ENCODE results near the gene GCLC.

Gene GCLC

GRCh38 chr6:53465732-53466131 is 79.2 kb downstream of the GCLC start:
- WGBS: 86% methylated on average over 5 of the region's 5 CpGs
- Histone ChIP-seq H3K4me3 (ENCODE audit: insufficient read depth in 1 of 2, low read depth in 1 of 2, low read length in 2 of 2) (no peak overlapping the region), H3K79me1 (replicated peaks; ENCODE audit: low read length, poor library complexity, severe bottlenecking) (no peaks in the 10 kb centered on the region), H3K4ac (ENCODE audit: low read depth in 1 of 2, low read length in 2 of 2) (no peak overlapping the region), H2BK120ac (ENCODE audit: low read depth, low read length) (no peak overlapping the region), H3K27ac (ENCODE audit: low read length, poor library complexity, severe bottlenecking) (no peak overlapping the region), H2BK12ac (ENCODE audit: low read length in 2 of 2) (no peak overlapping the region), H3K9ac (ENCODE audit: low read length) (no peak overlapping the region), H3K23ac (ENCODE audit: low read length in 2 of 2) (no peak overlapping the region), H2AFZ (ENCODE audit: low read depth, low read length) (no peak overlapping the region), H4K8ac (ENCODE audit: low read length) (no peak overlapping the region), H3K4me1 (ENCODE audit: control insufficient read depth, insufficient read depth, low read depth, low read length) (peaks cover 1% of the 10 kb centered on the region), H2BK15ac (ENCODE audit: low read depth, poor library complexity, severe bottlenecking) (no peak overlapping the region), H3K4me2 (ENCODE audit: low read length, poor library complexity, severe bottlenecking) (no peak overlapping the region), H3K27me3 (ENCODE audit: control insufficient read depth in 1 of 2, insufficient read depth in 1 of 2, low read length in 2 of 2) (no peaks in the 10 kb centered on the region), H3K18ac (ENCODE audit: low read depth in 1 of 2, low read length in 2 of 2) (no peak overlapping the region), H2BK5ac (ENCODE audit: low read depth, low read length, poor library complexity, severe bottlenecking) (no peak overlapping the region), H3K36me3 (ENCODE audit: control insufficient read depth in 1 of 2, insufficient read depth in 2 of 2, low read depth in 1 of 2, low read length in 2 of 2) (no peaks in the 10 kb centered on the region), H3K9me3 (ENCODE audit: control insufficient read depth, low read length) (no peaks in the 10 kb centered on the region), H4K91ac (ENCODE audit: low read length) (no peak overlapping the region), H2AK5ac (ENCODE audit: low read length, severe bottlenecking) (no peak overlapping the region), H3K14ac (ENCODE audit: low read length in 2 of 2) (no peak overlapping the region)
- DNase-seq: peak; percentile 42

- Histone ChIP-seq H2BK15ac (ENCODE audit: low read depth, poor library complexity, severe bottlenecking) (no peak overlapping the region), H3K4me3 (ENCODE audit: insufficient read depth in 1 of 2, low read depth in 1 of 2, low read length in 2 of 2) (no peak overlapping the region), H4K8ac (ENCODE audit: low read length) (no peak overlapping the region), H2AFZ (ENCODE audit: low read depth, low read length) (no peak overlapping the region), H2BK120ac (ENCODE audit: low read depth, low read length) (no peak overlapping the region), H2BK5ac (ENCODE audit: low read depth, low read length, poor library complexity, severe bottlenecking) (no peak overlapping the region), H2AK5ac (ENCODE audit: low read length, severe bottlenecking) (no peak overlapping the region), H3K9me3 (ENCODE audit: control insufficient read depth, low read length) (no peaks in the 10 kb centered on the region), H3K14ac (ENCODE audit: low read length in 2 of 2) (peak overlapping the region in 1 of 2 experiments; percentile 51), H3K27ac (ENCODE audit: low read length, poor library complexity, severe bottlenecking) (no peak overlapping the region), H3K23ac (ENCODE audit: low read length in 2 of 2) (no peak overlapping the region), H3K9ac (ENCODE audit: low read length) (no peak overlapping the region), H3K27me3 (ENCODE audit: control insufficient read depth in 1 of 2, insufficient read depth in 1 of 2, low read length in 2 of 2) (no peaks in the 10 kb centered on the region), H2BK12ac (ENCODE audit: low read length in 2 of 2) (no peak overlapping the region), H3K18ac (ENCODE audit: low read depth in 1 of 2, low read length in 2 of 2) (peak overlapping the region; percentile 17 to 42), H3K4me2 (ENCODE audit: low read length, poor library complexity, severe bottlenecking) (no peak overlapping the region), H4K91ac (ENCODE audit: low read length) (no peak overlapping the region), H3K79me1 (replicated peaks; ENCODE audit: low read length, poor library complexity, severe bottlenecking) (no peaks in the 10 kb centered on the region), H3K4ac (ENCODE audit: low read depth in 1 of 2, low read length in 2 of 2) (no peak overlapping the region), H3K36me3 (ENCODE audit: control insufficient read depth in 1 of 2, insufficient read depth in 2 of 2, low read depth in 1 of 2, low read length in 2 of 2) (no peaks in the 10 kb centered on the region), H3K4me1 (ENCODE audit: control insufficient read depth, insufficient read depth, low read depth, low read length) (peaks cover 1% of the 10 kb centered on the region)
- peak; percentile 28 for DNase-seq
- 83% methylated on average over 7 of the region's 7 CpGs for WGBS
Observed at GRCh38 chr6:53464927-53465460, 79.9 kb downstream of the GCLC start.

GRCh38 chr6:53464483-53464882 is 80.4 kb downstream of the GCLC start:
- no peak overlapping the region for H2BK12ac ChIP-seq (ENCODE audit: low read length in 2 of 2)
- WGBS: 96% methylated on average over 4 of the region's 5 CpGs
- H3K4ac ChIP-seq (ENCODE audit: low read depth in 1 of 2, low read length in 2 of 2): no peak overlapping the region
- no peak for DNase-seq
- H3K4me2 ChIP-seq (ENCODE audit: low read length, poor library complexity, severe bottlenecking): no peak overlapping the region
- no peak overlapping the region for H4K8ac ChIP-seq (ENCODE audit: low read length)
- H3K9me3 ChIP-seq (ENCODE audit: control insufficient read depth, low read length): no peaks in the 10 kb centered on the region
- peaks cover 1% of the 10 kb centered on the region for H3K4me1 ChIP-seq (ENCODE audit: control insufficient read depth, insufficient read depth, low read depth, low read length)
- H3K36me3 ChIP-seq (ENCODE audit: control insufficient read depth in 1 of 2, insufficient read depth in 2 of 2, low read depth in 1 of 2, low read length in 2 of 2): no peaks in the 10 kb centered on the region
- no peaks in the 10 kb centered on the region for H3K79me1 ChIP-seq (replicated peaks; ENCODE audit: low read length, poor library complexity, severe bottlenecking)
- no peak overlapping the region for H3K18ac ChIP-seq (ENCODE audit: low read depth in 1 of 2, low read length in 2 of 2)
- no peak overlapping the region for H3K23ac ChIP-seq (ENCODE audit: low read length in 2 of 2)
- H2BK5ac ChIP-seq (ENCODE audit: low read depth, low read length, poor library complexity, severe bottlenecking): no peak overlapping the region
- H4K91ac ChIP-seq (ENCODE audit: low read length): no peak overlapping the region
- H3K27ac ChIP-seq (ENCODE audit: low read length, poor library complexity, severe bottlenecking): no peak overlapping the region
- no peak overlapping the region for H2BK15ac ChIP-seq (ENCODE audit: low read depth, poor library complexity, severe bottlenecking)
- H3K4me3 ChIP-seq (ENCODE audit: insufficient read depth in 1 of 2, low read depth in 1 of 2, low read length in 2 of 2): no peak overlapping the region
- peak overlapping the region in 1 of 2 experiments; percentile 51 for H3K14ac ChIP-seq (ENCODE audit: low read length in 2 of 2)
- no peaks in the 10 kb centered on the region for H3K27me3 ChIP-seq (ENCODE audit: control insufficient read depth in 1 of 2, insufficient read depth in 1 of 2, low read length in 2 of 2)
- no peak overlapping the region for H2AFZ ChIP-seq (ENCODE audit: low read depth, low read length)
- H3K9ac ChIP-seq (ENCODE audit: low read length): no peak overlapping the region
- H2BK120ac ChIP-seq (ENCODE audit: low read depth, low read length): no peak overlapping the region
- no peak overlapping the region for H2AK5ac ChIP-seq (ENCODE audit: low read length, severe bottlenecking)

- H3K4me3 ChIP-seq (ENCODE audit: insufficient read depth in 1 of 2, low read depth in 1 of 2, low read length in 2 of 2): no peak overlapping the region
- H3K4me1 ChIP-seq (ENCODE audit: control insufficient read depth, insufficient read depth, low read depth, low read length): peaks cover 1% of the 10 kb centered on the region
- H3K4ac ChIP-seq (ENCODE audit: low read depth in 1 of 2, low read length in 2 of 2): no peak overlapping the region
- H3K4me2 ChIP-seq (ENCODE audit: low read length, poor library complexity, severe bottlenecking): no peak overlapping the region
- H4K91ac ChIP-seq (ENCODE audit: low read length): no peak overlapping the region
- no peak overlapping the region for H3K14ac ChIP-seq (ENCODE audit: low read length in 2 of 2)
- no peak overlapping the region for H3K9ac ChIP-seq (ENCODE audit: low read length)
- no peak overlapping the region for H2BK5ac ChIP-seq (ENCODE audit: low read depth, low read length, poor library complexity, severe bottlenecking)
- H2BK12ac ChIP-seq (ENCODE audit: low read length in 2 of 2): no peak overlapping the region
- no peaks in the 10 kb centered on the region for H3K27me3 ChIP-seq (ENCODE audit: control insufficient read depth in 1 of 2, insufficient read depth in 1 of 2, low read length in 2 of 2)
- H3K23ac ChIP-seq (ENCODE audit: low read length in 2 of 2): no peak overlapping the region
- no peaks in the 10 kb centered on the region for H3K9me3 ChIP-seq (ENCODE audit: control insufficient read depth, low read length)
- no peaks in the 10 kb centered on the region for H3K79me1 ChIP-seq (replicated peaks; ENCODE audit: low read length, poor library complexity, severe bottlenecking)
- H2BK15ac ChIP-seq (ENCODE audit: low read depth, poor library complexity, severe bottlenecking): no peak overlapping the region
- H2BK120ac ChIP-seq (ENCODE audit: low read depth, low read length): no peak overlapping the region
- no peaks in the 10 kb centered on the region for H3K36me3 ChIP-seq (ENCODE audit: control insufficient read depth in 1 of 2, insufficient read depth in 2 of 2, low read depth in 1 of 2, low read length in 2 of 2)
- WGBS: 81% methylated on average over 5 of the region's 5 CpGs
- no peak overlapping the region for H3K18ac ChIP-seq (ENCODE audit: low read depth in 1 of 2, low read length in 2 of 2)
- no peak overlapping the region for H4K8ac ChIP-seq (ENCODE audit: low read length)
- no peak for DNase-seq
- no peak overlapping the region for H2AFZ ChIP-seq (ENCODE audit: low read depth, low read length)
- H2AK5ac ChIP-seq (ENCODE audit: low read length, severe bottlenecking): no peak overlapping the region
- no peak overlapping the region for H3K27ac ChIP-seq (ENCODE audit: low read length, poor library complexity, severe bottlenecking)
Observed at GRCh38 chr6:53461696-53462095, 83.2 kb downstream of the GCLC start.

Measured in mesenchymal stem cell (in vitro differentiated cells and primary cell).